Coronary artery (tissue), 2 donors: Measurements from ENCODE around the gene PLIN5.

Experiments used
- DNase-seq: peaks from one replicate; pipeline ENCODE4 v3.0.0-alpha.2; 2017; ENCODE audit warnings: low spot score
- H3K27ac ChIP-seq, 2 donors: fragments of 200-600 bp; sonication (generic); one replicate each; pipeline ENCODE4 v1.5.1; 2016 to 2019
- H3K4me3 ChIP-seq: fragments of 200-600 bp; sonication (generic); 2 replicates; pipeline ENCODE4 v1.5.1; 2016; ENCODE audit warnings: mild to moderate bottlenecking, moderate library complexity
- CTCF ChIP-seq: fragments of 200-600 bp; sonication (generic); IDR thresholded peaks from one replicate; pipeline ENCODE4 v1.5.1; 2019; ENCODE audit warnings: antibody characterized with exemption

PLIN5 gene

DNA sequence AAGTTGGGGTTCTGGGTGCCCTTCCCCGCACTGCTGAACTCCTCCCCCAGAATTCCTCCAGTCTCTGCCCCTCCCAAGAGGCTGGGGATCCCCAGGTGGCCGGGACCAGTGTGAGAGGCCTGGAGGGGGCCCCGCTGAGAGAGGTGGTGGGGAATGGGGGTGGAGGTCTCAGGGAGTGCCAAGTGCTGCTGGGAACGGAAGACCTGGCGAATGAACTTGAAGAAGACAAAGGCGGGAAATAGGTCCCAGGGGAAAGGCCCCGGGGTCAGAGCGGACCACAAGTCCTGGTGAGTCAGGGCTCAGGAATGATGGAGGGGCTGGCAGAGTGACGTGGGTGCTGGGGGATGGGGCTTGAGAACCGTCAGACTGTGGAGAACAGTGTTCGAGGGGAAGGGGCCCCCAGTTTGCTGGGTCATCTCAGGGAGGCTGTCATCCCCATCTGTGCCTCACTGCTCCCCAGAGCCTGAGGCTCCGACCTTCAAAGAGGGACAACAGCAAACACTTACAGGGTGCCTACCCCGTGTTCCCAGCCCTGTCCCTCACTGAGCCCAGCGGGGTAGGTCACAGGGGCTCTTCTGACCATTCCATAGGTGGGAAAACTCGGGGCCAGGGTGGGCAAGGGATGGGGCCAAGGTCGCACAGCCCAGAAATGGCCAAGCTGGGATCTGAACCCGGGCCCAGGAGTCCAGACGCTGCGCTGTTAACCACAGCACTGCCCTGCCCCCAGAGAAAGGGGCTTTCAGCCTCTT lies 40.4 kb upstream of the PLIN5 start:
- no peak for TF ChIP-seq CTCF
- Histone ChIP-seq H3K4me3 (peak overlapping the region; percentile 10), H3K27ac (peak overlapping the region in 1 of 2 donors; percentile 70)
- no peak for DNase-seq

- no peak overlapping the region for H3K4me3 ChIP-seq
- no peak overlapping the region for H3K27ac ChIP-seq
- DNase-seq = no peak
- no peak for TF ChIP-seq CTCF
Measured at GRCh38 chr19:4573682-4574081, 38.7 kb upstream of the PLIN5 start.

DNA sequence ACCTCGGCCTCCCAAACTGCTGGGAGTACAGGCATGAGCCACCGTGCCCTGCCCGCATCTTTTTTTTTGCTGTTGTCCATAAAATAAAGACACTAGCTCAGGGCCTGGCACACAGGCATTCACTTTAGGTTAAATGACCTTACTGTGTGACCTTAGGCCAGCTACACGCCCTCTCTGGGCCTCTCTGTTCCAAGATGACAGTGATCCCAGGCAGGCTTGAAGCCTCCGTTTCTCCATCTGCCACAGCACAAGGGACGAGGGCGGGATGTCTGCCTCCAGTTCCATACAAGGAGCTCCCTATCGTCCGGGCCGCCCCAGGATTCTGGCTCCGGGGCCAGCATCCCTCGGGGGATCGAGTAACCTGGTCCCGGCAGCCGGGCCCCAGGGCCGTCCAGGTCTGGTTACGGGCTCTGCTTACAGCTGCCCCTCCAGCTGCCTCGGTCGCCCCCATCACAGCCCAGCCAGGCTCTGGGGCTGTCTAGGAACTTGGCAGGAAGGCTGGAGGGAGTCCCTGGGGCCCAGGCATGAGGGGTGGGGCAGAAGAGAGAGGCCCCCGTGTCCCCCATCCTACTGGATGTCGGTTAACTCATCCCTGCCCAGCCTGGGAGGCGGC lies 36.4 kb upstream of the PLIN5 start:
- Histone ChIP-seq H3K4me3 (no peak overlapping the region), H3K27ac (no peak overlapping the region)
- no peak for TF ChIP-seq CTCF
- no peak for DNase-seq

- Histone ChIP-seq H3K27ac (no peak overlapping the region), H3K4me3 (no peak overlapping the region)
- no peak for TF ChIP-seq CTCF
- DNase-seq = no peak
Measured at GRCh38 chr19:4570916-4571304, 35.9 kb upstream of the PLIN5 start.

GRCh38 chr19:4570402-4570801 lies 35.4 kb upstream of the PLIN5 start:
- no peak overlapping the region for H3K27ac ChIP-seq
- DNase-seq = no peak
- no peak overlapping the region for H3K4me3 ChIP-seq
- TF ChIP-seq CTCF = no peak

DNA sequence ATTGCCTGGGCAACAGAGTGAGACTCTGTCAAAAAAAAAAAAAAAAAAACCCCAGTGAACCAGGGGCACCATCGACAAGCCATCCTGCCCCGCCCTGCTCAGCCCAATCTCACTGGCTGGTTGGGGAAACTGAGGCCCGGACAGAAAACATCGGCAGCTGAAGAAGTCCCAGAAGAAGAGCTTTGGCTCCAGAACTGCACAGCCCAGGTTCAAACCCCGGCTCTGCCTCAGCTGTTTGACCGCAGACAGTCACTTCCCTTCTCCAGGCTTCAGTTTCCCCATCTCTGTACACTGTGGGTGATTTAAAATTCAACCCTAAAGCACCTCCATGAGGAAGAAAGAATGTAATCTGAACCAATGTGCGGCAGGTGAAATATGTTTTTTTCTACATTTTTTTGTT lies 33.9 kb upstream of the PLIN5 start:
- Histone ChIP-seq H3K4me3 (no peak overlapping the region), H3K27ac (no peak overlapping the region)
- no peak for TF ChIP-seq CTCF
- DNase-seq = no peak

- no peak for DNase-seq
- Histone ChIP-seq H3K27ac (no peak overlapping the region), H3K4me3 (no peak overlapping the region)
- TF ChIP-seq CTCF = peak; percentile 22
Measured at GRCh38 chr19:4567584-4568071, 32.6 kb upstream of the PLIN5 start.
